GM23248 (cell line): ENCODE measurements around the gene LOXL1. TPM values are rescaled to one million over a fixed set of nuclear protein-coding genes. Genes with fewer than 3 reads are reported as not detected.
A peak's percentile ranks its signal among the peaks of the same experiment; 100 is the strongest.

ENCODE experiments used
- DNase-seq: peaks from one replicate; pipeline ENCODE4 v3.0.0-alpha.2; 2015
- H2AFZ ChIP-seq: fragments of 200-600 bp; sonication (generic); 2 replicates; pipeline ENCODE4 v1.6.1; 2016; ENCODE audit warnings: antibody characterized with exemption
- H3F3A ChIP-seq: fragments of 200-600 bp; sonication (generic); 2 replicates; pipeline ENCODE4 v1.6.1; 2016; ENCODE audit warnings: mild to moderate bottlenecking, antibody characterized with exemption, mixed run types; ENCODE audit not compliant: insufficient read depth
- H3K27ac ChIP-seq: fragments of 200-600 bp; sonication (generic); 2 replicates; pipeline ENCODE4 v1.5.1; 2016; ENCODE audit warnings: mild to moderate bottlenecking
- H3K27me3 ChIP-seq: fragments of 200-600 bp; sonication (generic); replicated peaks from 2 replicates; pipeline ENCODE4 v1.6.1; 2016; ENCODE audit warnings: mild to moderate bottlenecking; ENCODE audit not compliant: insufficient read depth
- H3K36me3 ChIP-seq: fragments of 200-600 bp; sonication (generic); 2 replicates; pipeline ENCODE4 v1.6.1; 2016; ENCODE audit warnings: low read depth, mild to moderate bottlenecking
- H3K4me1 ChIP-seq: fragments of 200-600 bp; sonication (generic); 2 replicates; pipeline ENCODE4 v1.6.1; 2016; ENCODE audit warnings: mild to moderate bottlenecking; ENCODE audit not compliant: insufficient read depth
- H3K4me2 ChIP-seq: fragments of 200-600 bp; sonication (generic); one replicate; pipeline ENCODE4 v1.6.1; 2016; ENCODE audit warnings: mild to moderate bottlenecking; ENCODE audit not compliant: unreplicated experiment
- H3K4me3 ChIP-seq: fragments of 200-600 bp; sonication (generic); 2 replicates; pipeline ENCODE4 v1.5.1; 2016; ENCODE audit warnings: mild to moderate bottlenecking
- H3K79me2 ChIP-seq: fragments of 200-600 bp; sonication (generic); 2 replicates; pipeline ENCODE4 v1.6.1; 2016; ENCODE audit warnings: mild to moderate bottlenecking; ENCODE audit not compliant: insufficient read depth
- H3K9ac ChIP-seq: fragments of 200-600 bp; sonication (generic); 2 replicates; pipeline ENCODE4 v1.6.1; 2016; ENCODE audit warnings: mild to moderate bottlenecking
- H3K9me2 ChIP-seq: fragments of 200-600 bp; sonication (generic); 2 replicates; pipeline ENCODE4 v1.6.1; 2016; ENCODE audit warnings: mixed run types, mild to moderate bottlenecking, moderate library complexity; ENCODE audit not compliant: insufficient read depth
- H3K9me3 ChIP-seq: fragments of 200-600 bp; sonication (generic); one replicate; pipeline ENCODE4 v1.6.1; 2017; ENCODE audit warnings: low read depth
- H4K20me1 ChIP-seq: fragments of 200-600 bp; sonication (generic); 2 replicates; pipeline ENCODE4 v1.6.0; 2016; ENCODE audit not compliant: insufficient read depth
- EZH2 ChIP-seq: fragments of 200-600 bp; sonication (generic); IDR thresholded peaks from 2 replicates; pipeline ENCODE4 v1.6.1; 2018; ENCODE audit warnings: antibody characterized with exemption, mild to moderate bottlenecking; ENCODE audit not compliant: insufficient read depth, poor library complexity, severe bottlenecking
- EZH2phosphoT487 ChIP-seq: fragments of 200-600 bp; sonication (generic); IDR thresholded peaks from 2 replicates; pipeline ENCODE4 v1.6.1; 2018; ENCODE audit warnings: antibody characterized with exemption, moderate library complexity, mild to moderate bottlenecking, low read depth; ENCODE audit not compliant: insufficient read depth
- WGBS, 2 experiments: methylation state at CpG; one replicate each; pipeline ENCODE4 v1.1.6; 2015 to 2017; ENCODE audit warnings: low lambda C conversion rate in 2 of 2, low coverage in 1 of 2; ENCODE audit errors: missing lambda C conversion rate in 2 of 2; 5-methylcytosine and 5-hydroxymethylcytosine counted together
- in situ Hi-C: fragments of 300-500 bp; cut with MboI; formaldehyde crosslinking; loops from 2 replicates; pipeline ENCODE4 v1.15.0; 2020
- polyA plus RNA-seq: library from polyadenylated mRNA; unstranded; fragments of >200 nt; fragmentation: Nextera tagmentation; extraction: Ambion mirVana; gene quantifications from 2 replicates; pipeline ENCODE4 v1.2.1, GENCODE V29; 2016
- total RNA-seq: library from RNA; depleted of rRNA; stranded (reverse); fragments of >200 nt; shearing (Covaris generic); gene quantifications from 2 replicates; pipeline ENCODE4 v1.2.3, GENCODE V29; 2014

LOXL1 gene
- total and polyA plus RNA-seq, 2 experiments from 2014 or later: 401 to 540 TPM

- no peak overlapping the region for H2AFZ ChIP-seq
- H3K4me2 ChIP-seq: peak overlapping the region; percentile 36
- in situ Hi-C loops: no loop called here
- 52 to 53% methylated on average over 8 of the region's 8 CpGs for WGBS, 2 experiments
- H3K9me3 ChIP-seq: no peaks in the 10 kb centered on the region
- H3K4me3 ChIP-seq: 0 out of 2 replicates have a peak overlapping the region, but pooled peaks have one; percentile 21
- H4K20me1 ChIP-seq: no peaks in the 10 kb centered on the region
- H3K79me2 ChIP-seq: peaks cover 94% of the 10 kb centered on the region
- H3K9ac ChIP-seq: peak overlapping the region; percentile 73
- TF ChIP-seq EZH2phosphoT487 (no peak), EZH2 (no peak)
- H3K27ac ChIP-seq: peak overlapping the region; percentile 89
- no peaks in the 10 kb centered on the region for H3K27me3 ChIP-seq
- H3K36me3 ChIP-seq: peaks cover 15% of the 10 kb centered on the region; the same call in 1 of the 2 replicates
- DNase-seq: peak; percentile 73
- H3K9me2 ChIP-seq: no peaks in the 10 kb centered on the region
- peaks cover 37% of the 10 kb centered on the region for H3F3A ChIP-seq
- H3K4me1 ChIP-seq: peaks cover 48% of the 10 kb centered on the region
Measured at GRCh38 chr15:73940061-73940981, 14.1 kb downstream of the LOXL1 start.

GRCh38 chr15:73941044-73941443, 14.8 kb downstream of the LOXL1 start:
- peaks cover 45% of the 10 kb centered on the region for H3K4me1 ChIP-seq
- 0 out of 2 replicates have a peak overlapping the region, but pooled peaks have one; percentile 21 for H3K4me3 ChIP-seq
- peaks cover 37% of the 10 kb centered on the region for H3F3A ChIP-seq
- H3K27me3 ChIP-seq: no peaks in the 10 kb centered on the region
- no peaks in the 10 kb centered on the region for H3K9me2 ChIP-seq
- peaks cover 18% of the 10 kb centered on the region; the same call in 1 of the 2 replicates for H3K36me3 ChIP-seq
- H3K9me3 ChIP-seq: no peaks in the 10 kb centered on the region
- H3K9ac ChIP-seq: peak overlapping the region; percentile 73
- H3K79me2 ChIP-seq: peaks cover 89% of the 10 kb centered on the region
- no peak overlapping the region for H2AFZ ChIP-seq
- peak; percentile 99 for DNase-seq
- in situ Hi-C loops: no loop called here
- no peak for TF ChIP-seq EZH2phosphoT487
- no peak for TF ChIP-seq EZH2
- WGBS, 2 experiments: 7 to 25% methylated on average over 1 of the region's 1 CpG
- H4K20me1 ChIP-seq: no peaks in the 10 kb centered on the region
- H3K27ac ChIP-seq: peak overlapping the region; percentile 89
- H3K4me2 ChIP-seq: peak overlapping the region; percentile 44

- Histone ChIP-seq H3K4me2 (peak overlapping the region; percentile 44), H4K20me1 (no peaks in the 10 kb centered on the region), H3K9ac (peak overlapping the region; percentile 68), H3F3A (peaks cover 35% of the 10 kb centered on the region), H3K9me3 (no peaks in the 10 kb centered on the region), H2AFZ (no peak overlapping the region), H3K4me1 (peaks cover 41% of the 10 kb centered on the region), H3K4me3 (no peak overlapping the region), H3K36me3 (peaks cover 16% of the 10 kb centered on the region; the same call in 1 of the 2 replicates), H3K79me2 (peaks cover 85% of the 10 kb centered on the region), H3K27ac (peak overlapping the region; percentile 89), H3K27me3 (no peaks in the 10 kb centered on the region), H3K9me2 (no peaks in the 10 kb centered on the region)
- TF ChIP-seq EZH2 (no peak), EZH2phosphoT487 (no peak)
- no peak for DNase-seq
- in situ Hi-C loops: no loop called here
- 86 to 92% methylated on average over 3 of the region's 3 CpGs for WGBS, 2 experiments
Measured at GRCh38 chr15:73941449-73941848, 15.2 kb downstream of the LOXL1 start.

DNA sequence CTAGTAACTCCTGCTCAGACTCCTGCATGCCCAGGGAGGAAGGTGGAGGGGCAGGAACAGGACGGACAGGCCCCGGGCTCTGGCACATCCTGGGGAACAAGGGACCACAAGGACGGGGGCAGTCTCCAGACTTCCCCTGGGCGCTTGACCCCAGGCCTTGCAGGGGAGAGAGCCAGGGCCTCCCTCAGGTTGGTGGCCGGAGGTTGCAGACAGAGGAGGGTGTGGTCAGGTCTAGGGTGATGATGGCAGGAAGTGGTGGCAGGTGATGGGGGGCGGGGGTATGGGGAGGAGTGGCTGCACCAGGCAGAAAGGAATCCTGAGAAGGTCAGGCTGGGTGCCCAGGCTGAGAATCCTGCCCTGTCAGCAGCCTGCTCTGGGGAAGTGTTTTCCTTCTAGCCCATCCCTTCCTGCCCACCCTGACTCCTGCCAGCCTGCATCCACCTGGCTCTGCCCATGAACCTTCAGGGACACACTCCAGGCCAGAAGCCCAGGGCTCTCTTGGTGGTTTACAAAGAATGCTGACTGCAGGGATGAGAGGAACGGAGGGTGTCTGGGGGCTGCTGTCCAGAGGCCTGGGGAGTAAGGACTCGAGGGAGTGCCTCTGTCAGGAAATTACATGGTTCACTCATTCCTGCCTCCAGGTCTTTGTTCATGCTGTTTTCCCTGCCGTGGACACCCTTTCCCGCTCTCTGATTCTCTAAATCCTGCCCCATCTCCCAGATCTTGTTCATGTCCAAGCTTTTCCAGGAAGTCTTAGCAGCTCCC, 15.8 kb downstream of the LOXL1 start:
- Histone ChIP-seq H3K9me3 (no peaks in the 10 kb centered on the region), H3F3A (peaks cover 32% of the 10 kb centered on the region), H3K27ac (peak overlapping the region; percentile 89), H3K27me3 (no peaks in the 10 kb centered on the region), H3K4me1 (peaks cover 40% of the 10 kb centered on the region), H3K9me2 (no peaks in the 10 kb centered on the region), H3K4me3 (no peak overlapping the region), H2AFZ (no peak overlapping the region), H4K20me1 (no peaks in the 10 kb centered on the region), H3K79me2 (peaks cover 79% of the 10 kb centered on the region), H3K9ac (peak overlapping the region; percentile 68), H3K36me3 (peaks cover 14% of the 10 kb centered on the region; the same call in 1 of the 2 replicates), H3K4me2 (peak overlapping the region; percentile 44)
- in situ Hi-C loops: no loop called here
- no peak for DNase-seq
- WGBS, 2 experiments: 67 to 69% methylated on average over 10 of the region's 10 CpGs
- TF ChIP-seq EZH2phosphoT487 (no peak), EZH2 (no peak)
